GM18526 (cell line): Measurements from ENCODE around the gene NMBR.

Source experiments
- POLR2A ChIP-seq: IDR thresholded peaks from 3 replicates; pipeline ENCODE4 v1.6.1; 2011; ENCODE audit not compliant: insufficient read length; ENCODE audit errors: extremely low read depth

Gene NMBR

DNA sequence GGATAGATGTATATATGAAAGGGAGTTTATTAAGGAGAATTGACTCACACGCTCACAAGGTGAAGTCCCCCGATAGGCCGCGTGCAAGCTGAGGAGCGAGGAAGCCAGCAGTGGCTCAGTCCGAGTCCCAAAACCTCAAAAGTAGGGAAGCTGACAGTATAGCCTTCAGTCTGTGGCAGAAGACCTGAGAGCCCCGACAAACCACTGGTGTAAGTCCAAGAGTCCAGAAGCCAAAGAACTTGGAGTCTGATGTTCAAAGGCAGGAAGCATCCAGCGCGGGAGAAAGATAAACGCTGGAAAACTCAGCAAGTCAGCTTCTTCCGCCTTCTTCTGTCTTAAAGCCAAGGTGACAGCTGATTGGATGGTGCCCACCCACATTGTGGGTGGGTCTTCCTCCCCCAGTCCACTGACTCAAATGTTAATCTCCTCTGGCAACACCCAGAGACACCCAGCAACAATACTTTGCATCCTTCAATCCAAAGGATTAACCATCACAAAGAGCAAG is 116.8 kb downstream of the NMBR start:
- TF ChIP-seq POLR2A, result no peak

GRCh38 chr6:142028527-142028926 is 118.4 kb downstream of the NMBR start:
- TF ChIP-seq POLR2A, result no peak

DNA sequence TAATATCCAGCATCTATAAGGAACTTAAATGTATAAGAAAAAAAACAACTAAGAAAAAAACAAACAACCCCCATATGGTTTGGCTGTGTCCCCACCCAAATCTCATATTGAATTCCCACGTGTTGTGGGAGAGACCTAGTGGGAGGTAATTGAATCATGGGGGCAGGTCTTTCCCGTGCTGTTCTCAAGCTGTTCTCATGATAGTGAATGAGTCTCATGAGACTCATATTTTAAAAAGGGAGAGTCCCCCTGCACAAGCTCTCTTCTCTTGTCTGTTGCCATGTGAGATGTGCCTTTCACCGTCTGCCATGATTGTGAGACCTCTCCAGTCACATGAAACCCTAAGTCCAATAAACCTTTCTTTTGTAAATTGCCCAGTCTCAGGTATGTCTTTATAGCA is 119.8 kb downstream of the NMBR start:
- no peak for TF ChIP-seq POLR2A

DNA sequence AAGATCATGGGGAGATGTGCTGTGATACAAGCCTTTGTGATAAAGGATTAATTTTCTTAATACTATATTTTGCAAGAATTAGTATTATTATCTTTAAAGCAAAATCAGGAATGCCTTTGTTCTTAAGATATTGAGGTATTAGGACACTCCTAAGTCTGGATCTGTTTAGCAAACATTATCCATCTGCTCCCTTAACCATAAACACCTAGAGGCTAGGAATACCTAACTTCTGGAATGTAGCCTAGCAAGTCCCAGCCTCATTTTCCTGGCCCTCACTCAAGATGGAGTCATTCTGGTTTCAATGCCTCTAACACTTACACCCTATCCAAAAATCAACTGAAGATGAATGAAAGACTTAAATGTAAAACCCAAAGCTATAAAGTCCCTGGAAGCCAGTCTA is 120.5 kb downstream of the NMBR start:
- no peak for TF ChIP-seq POLR2A
